ENCODE data around the gene APBB2. TPM values are rescaled to one million over a fixed set of nuclear protein-coding genes. Genes with fewer than 3 reads are reported as not detected.

Gene APBB2
- total RNA-seq, 2 donors from 2014 or later: 56.1 to 64.8 TPM

DNA sequence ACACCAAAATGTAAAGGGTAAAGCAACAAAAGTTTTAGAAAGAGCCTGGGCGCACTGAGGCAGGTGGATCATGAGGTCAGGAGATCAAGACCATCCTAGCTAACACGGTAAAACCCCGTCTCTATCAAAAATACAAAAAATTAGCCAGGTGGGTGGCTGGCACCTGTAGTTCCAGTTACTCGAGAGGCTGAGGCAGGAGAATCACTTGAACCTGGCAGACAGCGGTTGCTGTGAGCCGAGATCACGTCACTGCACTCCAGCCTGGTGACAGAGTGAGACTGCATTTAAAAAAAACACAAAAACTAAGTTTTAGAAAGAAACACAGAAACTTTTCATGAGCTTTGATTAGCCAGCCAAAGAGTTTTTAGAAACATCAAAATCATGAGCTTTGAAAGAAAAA lies 76.5 kb downstream of the APBB2 start:
- Histone ChIP-seq H3K4me3 (ENCODE audit: low read length) (no peak overlapping the region), H3K9me3 (ENCODE audit: control insufficient read depth, low read length) (peaks cover 16% of the 10 kb centered on the region), H3K36me3 (ENCODE audit: control insufficient read depth, insufficient read depth, low read length) (peaks cover 7% of the 10 kb centered on the region), H3K4me1 (ENCODE audit: control insufficient read depth, insufficient read depth, low read length) (peaks cover 24% of the 10 kb centered on the region), H3K27ac (ENCODE audit: low read depth, low read length) (no peak overlapping the region), H3K9ac (ENCODE audit: extremely low read depth, low read length, poor library complexity, severe bottlenecking) (no peak overlapping the region), H3K27me3 (ENCODE audit: control insufficient read depth, insufficient read depth, low read length, poor library complexity, severe bottlenecking) (no peaks in the 10 kb centered on the region)
- no peak overlapping the region for H3K4me3 Mint-ChIP-seq
- no peak for DNase-seq
- H3K27me3 Mint-ChIP-seq (ENCODE audit: insufficient read depth): no peaks in the 10 kb centered on the region
- 92 to 95% methylated on average over 7 of the region's 7 CpGs for WGBS, 2 experiments (ENCODE audit: insufficient coverage in 1 of 2, insufficient read length in 1 of 2)
- TF ChIP-seq, protein P1, sequence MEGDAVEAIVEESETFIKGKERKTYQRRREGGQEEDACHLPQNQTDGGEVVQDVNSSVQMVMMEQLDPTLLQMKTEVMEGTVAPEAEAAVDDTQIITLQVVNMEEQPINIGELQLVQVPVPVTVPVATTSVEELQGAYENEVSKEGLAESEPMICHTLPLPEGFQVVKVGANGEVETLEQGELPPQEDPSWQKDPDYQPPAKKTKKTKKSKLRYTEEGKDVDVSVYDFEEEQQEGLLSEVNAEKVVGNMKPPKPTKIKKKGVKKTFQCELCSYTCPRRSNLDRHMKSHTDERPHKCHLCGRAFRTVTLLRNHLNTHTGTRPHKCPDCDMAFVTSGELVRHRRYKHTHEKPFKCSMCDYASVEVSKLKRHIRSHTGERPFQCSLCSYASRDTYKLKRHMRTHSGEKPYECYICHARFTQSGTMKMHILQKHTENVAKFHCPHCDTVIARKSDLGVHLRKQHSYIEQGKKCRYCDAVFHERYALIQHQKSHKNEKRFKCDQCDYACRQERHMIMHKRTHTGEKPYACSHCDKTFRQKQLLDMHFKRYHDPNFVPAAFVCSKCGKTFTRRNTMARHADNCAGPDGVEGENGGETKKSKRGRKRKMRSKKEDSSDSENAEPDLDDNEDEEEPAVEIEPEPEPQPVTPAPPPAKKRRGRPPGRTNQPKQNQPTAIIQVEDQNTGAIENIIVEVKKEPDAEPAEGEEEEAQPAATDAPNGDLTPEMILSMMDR (conservative IDR thresholded peaks at IDR 0.05): no peak
- no peak overlapping the region for H3K27ac Mint-ChIP-seq
- no peaks in the 10 kb centered on the region for H3K9me3 Mint-ChIP-seq
- H3K36me3 Mint-ChIP-seq (ENCODE audit: low read depth): peaks cover 21% of the 10 kb centered on the region
- peaks cover 48% of the 10 kb centered on the region for H3K4me1 Mint-ChIP-seq

DNA sequence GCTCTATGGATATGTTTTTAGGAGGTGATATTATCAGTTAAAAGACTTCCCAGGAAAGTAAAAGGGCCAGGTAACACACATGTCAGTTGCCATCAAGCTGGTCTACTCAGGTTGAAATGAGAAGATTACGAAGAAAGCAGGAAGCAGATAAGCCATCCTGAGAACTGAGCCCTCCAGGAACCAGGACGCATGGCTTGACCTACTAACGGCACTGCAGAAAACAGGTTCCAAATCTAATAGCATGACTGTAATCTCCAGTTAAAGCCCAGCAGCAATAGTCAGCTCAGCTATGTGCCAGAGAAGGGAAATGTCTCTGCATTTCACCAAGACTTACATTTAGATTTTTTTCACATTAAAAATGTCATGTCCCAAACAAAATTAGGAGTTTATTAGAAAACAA lies 77.9 kb downstream of the APBB2 start:
- H3K4me1 ChIP-seq (ENCODE audit: control insufficient read depth, insufficient read depth, low read length): peaks cover 24% of the 10 kb centered on the region
- H3K27me3 ChIP-seq (ENCODE audit: control insufficient read depth, insufficient read depth, low read length, poor library complexity, severe bottlenecking): no peaks in the 10 kb centered on the region
- no peaks in the 10 kb centered on the region for H3K9me3 Mint-ChIP-seq
- no peak overlapping the region for H3K27ac ChIP-seq (ENCODE audit: low read depth, low read length)
- no peak overlapping the region for H3K4me3 Mint-ChIP-seq
- no peak overlapping the region for H3K27ac Mint-ChIP-seq
- peaks cover 57% of the 10 kb centered on the region for H3K4me1 Mint-ChIP-seq
- no peak overlapping the region for H3K4me3 ChIP-seq (ENCODE audit: low read length)
- no peaks in the 10 kb centered on the region for H3K27me3 Mint-ChIP-seq (ENCODE audit: insufficient read depth)
- H3K36me3 ChIP-seq (ENCODE audit: control insufficient read depth, insufficient read depth, low read length): no peaks in the 10 kb centered on the region
- no peak for DNase-seq
- 72 to 93% methylated on average over 3 of the region's 3 CpGs for WGBS, 2 experiments (ENCODE audit: insufficient coverage in 1 of 2, insufficient read length in 1 of 2)
- no peak overlapping the region for H3K9ac ChIP-seq (ENCODE audit: extremely low read depth, low read length, poor library complexity, severe bottlenecking)
- H3K9me3 ChIP-seq (ENCODE audit: control insufficient read depth, low read length): peaks cover 16% of the 10 kb centered on the region
- TF ChIP-seq, protein P1 (conservative IDR thresholded peaks at IDR 0.05): no peak
- peaks cover 11% of the 10 kb centered on the region for H3K36me3 Mint-ChIP-seq (ENCODE audit: low read depth)

DNA sequence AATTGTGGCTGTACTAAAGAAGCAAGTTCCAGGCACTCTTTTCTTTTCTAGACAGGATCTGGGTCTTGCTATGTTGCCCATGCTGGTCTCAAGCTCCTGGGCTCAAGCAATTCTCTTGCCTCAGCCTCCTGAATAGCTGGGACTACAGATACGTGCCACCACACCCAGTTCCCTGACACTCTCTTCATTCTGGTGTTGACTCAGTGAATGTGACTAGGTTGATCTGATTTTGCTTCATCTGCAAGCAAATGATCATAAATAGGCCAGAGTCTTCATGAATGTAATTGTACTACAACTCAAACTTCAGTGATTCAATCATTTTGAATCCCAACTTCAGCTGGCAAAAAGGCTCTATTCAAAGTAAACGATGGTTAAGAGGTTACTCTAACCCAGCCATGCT lies 78.5 kb downstream of the APBB2 start:
- peaks cover 8% of the 10 kb centered on the region for H3K36me3 Mint-ChIP-seq (ENCODE audit: low read depth)
- no peaks in the 10 kb centered on the region for H3K27me3 ChIP-seq (ENCODE audit: control insufficient read depth, insufficient read depth, low read length, poor library complexity, severe bottlenecking)

More for the DNA sequence above, 78.5 kb downstream of the APBB2 start:
- Mint-ChIP-seq H3K9me3 (no peaks in the 10 kb centered on the region), H3K27me3 (ENCODE audit: insufficient read depth) (no peaks in the 10 kb centered on the region), H3K27ac (peak overlapping the region; percentile 4), H3K4me3 (no peak overlapping the region), H3K4me1 (peaks cover 55% of the 10 kb centered on the region)
- TF ChIP-seq, protein P1 (conservative IDR thresholded peaks at IDR 0.05): no peak
- WGBS, 2 experiments (ENCODE audit: insufficient coverage in 1 of 2, insufficient read length in 1 of 2): 85 to 86% methylated on average over 2 of the region's 2 CpGs
- peaks cover 16% of the 10 kb centered on the region for H3K9me3 ChIP-seq (ENCODE audit: control insufficient read depth, low read length)
- DNase-seq: no peak
- H3K9ac ChIP-seq (ENCODE audit: extremely low read depth, low read length, poor library complexity, severe bottlenecking): no peak overlapping the region
- H3K36me3 ChIP-seq (ENCODE audit: control insufficient read depth, insufficient read depth, low read length): no peaks in the 10 kb centered on the region
- no peak overlapping the region for H3K4me3 ChIP-seq (ENCODE audit: low read length)
- H3K4me1 ChIP-seq (ENCODE audit: control insufficient read depth, insufficient read depth, low read length): peaks cover 24% of the 10 kb centered on the region
- H3K27ac ChIP-seq (ENCODE audit: low read depth, low read length): no peak overlapping the region

Measured in endodermal cell (in vitro differentiated cells).